ENCODE measurements around the gene DNASE1L2.

Gene DNASE1L2

DNA sequence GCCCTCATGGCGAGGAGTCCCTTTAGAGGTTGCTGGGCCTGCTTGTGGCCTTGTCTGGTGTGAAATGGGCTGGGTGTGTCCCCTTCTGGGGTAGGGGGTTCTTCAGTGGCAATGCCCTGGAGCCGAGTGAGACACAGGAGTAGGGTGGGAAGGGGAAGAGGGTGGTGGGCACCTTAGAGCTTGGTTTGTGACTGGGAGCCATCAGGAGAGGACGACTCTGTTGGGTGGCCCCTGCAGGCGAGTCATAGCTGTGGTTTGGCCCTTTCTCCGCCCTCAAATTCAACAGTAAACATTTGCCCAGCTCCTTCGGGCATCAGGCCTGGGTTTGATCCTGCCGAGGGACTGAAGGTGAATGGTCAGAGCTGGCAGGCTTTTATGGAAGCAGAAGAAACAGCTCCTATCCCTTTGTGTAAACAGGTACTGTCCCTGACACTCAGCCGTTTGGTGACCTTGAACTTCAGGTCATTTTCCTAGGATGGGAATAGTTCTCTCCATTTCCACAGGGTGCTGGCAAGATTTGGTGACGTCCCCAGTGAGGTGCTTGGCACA lies 9.9 kb upstream of the DNASE1L2 start:
- Histone ChIP-seq H3K27me3 (ENCODE audit: insufficient read depth, low read depth, severe bottlenecking) (no peaks in the 10 kb centered on the region), H3K36me3 (peaks cover 67% of the 10 kb centered on the region), H3K27ac (no peak overlapping the region), H3K4me3 (ENCODE audit: low read depth, low read length) (no peak overlapping the region), H3K9me3 (ENCODE audit: severe bottlenecking) (no peaks in the 10 kb centered on the region)
- no peak for TF ChIP-seq CTCF (IDR thresholded peaks at IDR 0.05; ENCODE audit: low read depth, low read length)
- no peak for DNase-seq

- no peaks in the 10 kb centered on the region for H3K9me3 ChIP-seq (ENCODE audit: severe bottlenecking)
- DNase-seq = no peak
- no peak for TF ChIP-seq CTCF (IDR thresholded peaks at IDR 0.05; ENCODE audit: low read depth, low read length)
- H3K36me3 ChIP-seq = peaks cover 73% of the 10 kb centered on the region
- H3K4me3 ChIP-seq (ENCODE audit: low read depth, low read length) = no peak overlapping the region
- no peaks in the 10 kb centered on the region for H3K27me3 ChIP-seq (ENCODE audit: insufficient read depth, low read depth, severe bottlenecking)
- no peak overlapping the region for H3K27ac ChIP-seq
These were observed 9.3 kb upstream of the DNASE1L2 start for GRCh38 chr16:2226918-2227317.

- Histone ChIP-seq H3K9me3 (ENCODE audit: severe bottlenecking) (no peaks in the 10 kb centered on the region), H3K27ac (no peak overlapping the region), H3K4me3 (ENCODE audit: low read depth, low read length) (no peak overlapping the region), H3K36me3 (peaks cover 87% of the 10 kb centered on the region), H3K27me3 (ENCODE audit: insufficient read depth, low read depth, severe bottlenecking) (no peaks in the 10 kb centered on the region)
- DNase-seq = no peak
- TF ChIP-seq CTCF (IDR thresholded peaks at IDR 0.05; ENCODE audit: low read depth, low read length) = no peak
These were observed 8.0 kb upstream of the DNASE1L2 start for GRCh38 chr16:2228161-2228824.

GRCh38 chr16:2229091-2229490 lies 7.2 kb upstream of the DNASE1L2 start:
- peaks cover 90% of the 10 kb centered on the region for H3K36me3 ChIP-seq
- no peaks in the 10 kb centered on the region for H3K27me3 ChIP-seq (ENCODE audit: insufficient read depth, low read depth, severe bottlenecking)
- H3K9me3 ChIP-seq (ENCODE audit: severe bottlenecking) = no peaks in the 10 kb centered on the region
- no peak overlapping the region for H3K27ac ChIP-seq
- TF ChIP-seq CTCF (IDR thresholded peaks at IDR 0.05; ENCODE audit: low read depth, low read length) = no peak
- no peak for DNase-seq
- no peak overlapping the region for H3K4me3 ChIP-seq (ENCODE audit: low read depth, low read length)

DNA sequence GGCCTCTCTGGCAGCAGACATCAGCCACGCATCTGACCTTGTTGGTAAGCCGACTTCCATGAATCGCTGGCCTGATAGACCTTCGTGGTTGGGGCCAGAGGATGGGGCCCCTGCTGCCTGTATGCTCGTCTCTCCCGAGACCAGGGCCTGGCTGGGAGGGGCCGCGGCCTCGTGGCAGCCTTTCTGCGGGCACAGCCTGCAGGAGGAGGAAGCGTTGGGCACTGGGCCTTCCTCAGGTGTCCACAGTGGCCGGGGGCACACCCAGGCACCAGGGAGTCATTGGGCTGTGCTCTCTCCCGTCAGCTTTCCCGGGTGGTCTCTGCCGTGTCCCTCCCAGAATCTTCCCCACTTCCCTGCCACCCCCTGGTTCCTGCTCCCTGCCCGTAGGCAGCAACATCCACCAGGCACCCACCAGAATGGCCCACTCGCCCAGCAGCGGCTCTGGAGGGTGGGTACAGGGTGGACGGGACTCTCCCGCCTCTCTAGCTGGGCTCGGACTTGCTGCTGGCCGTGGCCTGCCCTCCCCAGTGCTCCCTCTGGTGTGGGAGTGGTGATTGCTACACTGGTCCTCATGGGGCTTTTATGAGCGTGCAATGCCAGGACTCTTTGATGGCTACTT lies 6.5 kb upstream of the DNASE1L2 start:
- no peak overlapping the region for H3K4me3 ChIP-seq (ENCODE audit: low read depth, low read length)
- DNase-seq = no peak
- no peak for TF ChIP-seq CTCF (IDR thresholded peaks at IDR 0.05; ENCODE audit: low read depth, low read length)
- H3K36me3 ChIP-seq = peaks cover 88% of the 10 kb centered on the region
- no peaks in the 10 kb centered on the region for H3K9me3 ChIP-seq (ENCODE audit: severe bottlenecking)
- H3K27ac ChIP-seq = no peak overlapping the region
- H3K27me3 ChIP-seq (ENCODE audit: insufficient read depth, low read depth, severe bottlenecking) = no peaks in the 10 kb centered on the region
